Sigmoid colon (tissue), 7 donors: Measurements from ENCODE around the gene SPAG16. TPM values are rescaled to one million over a fixed set of nuclear protein-coding genes. Genes with fewer than 3 reads are reported as not detected.

Source experiments
- DNase-seq: peaks from one replicate; pipeline ENCODE4 v3.0.0-alpha.2; 2019
- H3K27ac ChIP-seq, 4 donors: fragments of 200-600 bp; sonication (generic); one replicate each; pipeline ENCODE4 v1.5.1; 2016 to 2019; ENCODE audit warnings: mild to moderate bottlenecking in 1 of 4
- H3K27me3 ChIP-seq, 3 donors: fragments of 200-600 bp; sonication (generic); one replicate each; pipeline ENCODE4 v1.5.1; 2019; ENCODE audit warnings: mild to moderate bottlenecking in 1 of 3
- H3K36me3 ChIP-seq, 4 donors: fragments of 200-600 bp; sonication (generic); one replicate each; pipeline ENCODE4 v1.5.1; 2016 to 2019
- H3K4me1 ChIP-seq, 4 donors: fragments of 200-600 bp; sonication (generic); one replicate each; pipeline ENCODE4 v1.5.1; 2017 to 2019
- H3K4me3 ChIP-seq, 4 donors: fragments of 200-600 bp; sonication (generic); one replicate each; pipeline ENCODE4 v1.5.1; 2017 to 2019; ENCODE audit warnings: mild to moderate bottlenecking in 2 of 4, moderate library complexity in 1 of 4
- H3K9me3 ChIP-seq, 4 donors: fragments of 200-600 bp in 3 of 4; sonication (generic) in 3 of 4; one replicate each; pipeline versions ENCODE4 v1.5.1 to v1.6.1; 2013 to 2019
- CTCF ChIP-seq, 4 experiments: fragments of 450-650 bp in 3 of 4; fragments of 200-600 bp in 1 of 4; IDR thresholded peaks; one replicate each; pipeline ENCODE4 v1.5.1; 2016 to 2019; ENCODE audit warnings: antibody characterized with exemption in 4 of 4, mild to moderate bottlenecking in 3 of 4, moderate library complexity in 2 of 4
- EP300 ChIP-seq, 4 donors: sonication (generic); formaldehyde crosslinking; IDR thresholded peaks; one replicate each; pipeline ENCODE4 v1.6.1; 2017; ENCODE audit warnings: antibody characterized with exemption in 4 of 4
- POLR2A ChIP-seq, 2 donors: fragments of 450-650 bp; IDR thresholded peaks; one replicate each; pipeline ENCODE4 v1.6.1; 2016; ENCODE audit warnings: antibody characterized with exemption in 2 of 2, mild to moderate bottlenecking in 2 of 2, moderate library complexity in 2 of 2
- POLR2AphosphoS5 ChIP-seq, 4 donors: sonication (generic); formaldehyde crosslinking; IDR thresholded peaks; one replicate each; pipeline ENCODE4 v1.6.1; 2017; ENCODE audit warnings: antibody characterized with exemption in 4 of 4
- WGBS, 2 donors: extraction: QIAGEN DNeasy Blood & Tissue Kit; methylation state at CpG; one replicate each; pipeline ENCODE4 v1.1.7; 2013; 5-methylcytosine and 5-hydroxymethylcytosine counted together
- intact Hi-C: fragments of 100-400 bp; cut with DNase I; formaldehyde crosslinking; loops from one replicate; pipeline ENCODE4 v1.15.1; 2023
- polyA plus RNA-seq, 3 donors: library from polyadenylated mRNA; stranded (reverse); fragments of 200-250 nt; gene quantifications; one replicate each; pipeline ENCODE4 v1.2.3, GENCODE V29; 2013
- total RNA-seq, 4 donors: library from RNA; depleted of rRNA; stranded (reverse); fragments of >200 nt; gene quantifications; one replicate each; pipeline ENCODE4 v1.1.0, GENCODE V29; 2016
- donor health status: healthy with polysubstance abuse.
- donor health status: Bipolar disorder and iron deficiency.
- donor health status: healthy.

The SPAG16 gene
- total and polyA plus RNA-seq, 7 donors, result 13.1 to 70.3 (median 36.0) TPM

- Histone ChIP-seq H3K4me1 (peaks cover 0 to 6% (median 0%) of the 10 kb centered on the region in 4 donors), H3K36me3 (no peaks in the 10 kb centered on the region), H3K9me3 (no peaks in the 10 kb centered on the region), H3K27me3 (no peaks in the 10 kb centered on the region), H3K4me3 (no peak overlapping the region), H3K27ac (no peak overlapping the region)
- intact Hi-C loops, result no loop called here
- DNase-seq, result no peak
- 56 to 85% methylated on average over 2 of the region's 2 CpGs for WGBS, 2 donors
- TF ChIP-seq CTCF (IDR thresholded peaks at IDR 0.05), result no peak
- no peak for TF ChIP-seq EP300 (IDR thresholded peaks at IDR 0.05)
- TF ChIP-seq POLR2A (IDR thresholded peaks at IDR 0.05), result no peak
- TF ChIP-seq POLR2AphosphoS5 (IDR thresholded peaks at IDR 0.05), result no peak
Measured at GRCh38 chr2:213237787-213238186, 46.5 kb upstream of the SPAG16 start.

GRCh38 chr2:213238753-213239495 is 45.3 kb upstream of the SPAG16 start:
- Histone ChIP-seq H3K9me3 (no peaks in the 10 kb centered on the region), H3K36me3 (no peaks in the 10 kb centered on the region), H3K27me3 (no peaks in the 10 kb centered on the region), H3K4me1 (peaks cover 0 to 6% (median 0%) of the 10 kb centered on the region in 4 donors), H3K27ac (no peak overlapping the region), H3K4me3 (no peak overlapping the region)
- intact Hi-C loops, result no loop called here
- no peak for TF ChIP-seq EP300 (IDR thresholded peaks at IDR 0.05)
- no peak for TF ChIP-seq CTCF (IDR thresholded peaks at IDR 0.05)
- no peak for TF ChIP-seq POLR2AphosphoS5 (IDR thresholded peaks at IDR 0.05)
- no peak for TF ChIP-seq POLR2A (IDR thresholded peaks at IDR 0.05)
- no peak for DNase-seq
- 25 to 36% methylated on average over 3 of the region's 3 CpGs for WGBS, 2 donors

GRCh38 chr2:213241817-213242216 is 42.4 kb upstream of the SPAG16 start:
- no peaks in the 10 kb centered on the region for H3K36me3 ChIP-seq
- no peak for DNase-seq
- H3K4me3 ChIP-seq, result no peak overlapping the region
- H3K9me3 ChIP-seq, result no peaks in the 10 kb centered on the region
- intact Hi-C loops, result no loop called here
- H3K4me1 ChIP-seq, result peaks cover 0 to 6% (median 0%) of the 10 kb centered on the region in 4 donors
- no peak for TF ChIP-seq POLR2AphosphoS5 (IDR thresholded peaks at IDR 0.05)
- TF ChIP-seq CTCF (IDR thresholded peaks at IDR 0.05), result no peak
- TF ChIP-seq POLR2A (IDR thresholded peaks at IDR 0.05), result no peak
- TF ChIP-seq EP300 (IDR thresholded peaks at IDR 0.05), result no peak
- H3K27ac ChIP-seq, result no peak overlapping the region
- no peaks in the 10 kb centered on the region for H3K27me3 ChIP-seq
- WGBS, 2 donors, result 93 to 94% methylated on average over 6 of the region's 6 CpGs

- H3K27ac ChIP-seq, result no peak overlapping the region
- no peaks in the 10 kb centered on the region for H3K27me3 ChIP-seq
- WGBS, 2 donors, result 78 to 89% methylated on average over 1 of the region's 1 CpG
- no peaks in the 10 kb centered on the region for H3K9me3 ChIP-seq
- TF ChIP-seq EP300 (IDR thresholded peaks at IDR 0.05) (no peak), POLR2A (IDR thresholded peaks at IDR 0.05) (no peak), CTCF (IDR thresholded peaks at IDR 0.05) (no peak), POLR2AphosphoS5 (IDR thresholded peaks at IDR 0.05) (no peak)
- no peak for DNase-seq
- H3K4me1 ChIP-seq, result peaks cover 0 to 6% (median 0%) of the 10 kb centered on the region in 4 donors
- H3K36me3 ChIP-seq, result no peaks in the 10 kb centered on the region
- intact Hi-C loops, result no loop called here
- no peak overlapping the region for H3K4me3 ChIP-seq
Measured at GRCh38 chr2:213242653-213243052, 41.6 kb upstream of the SPAG16 start.
